CD4-positive, alpha-beta T cell (primary cell): ENCODE measurements around the gene TM2D1. TPM values are rescaled to one million over a fixed set of nuclear protein-coding genes. Genes with fewer than 3 reads are reported as not detected.

Experiments used
- ATAC-seq: fragments of 200-7000 bp; cut with Tn5 transposase; one replicate; pipeline ENCODE4 v1.10.0; 2022; ENCODE audit warnings: mild to moderate bottlenecking; ENCODE audit not compliant: poor library complexity
- CTCF ChIA-PET: fragments of 350-600 bp; sonication (Branson Sonifier 250); formaldehyde crosslinking; loops from one replicate; lab custom pipeline; 2021; ENCODE audit warnings: antibody characterized with exemption, inconsistent platforms; lab: Charles Lee
- POLR2A ChIA-PET: fragments of 350-600 bp; sonication (Branson Sonifier 250); formaldehyde crosslinking; loops from one replicate; lab custom pipeline; 2021; ENCODE audit warnings: antibody characterized with exemption, inconsistent platforms; lab: Charles Lee
- DNase-seq, 14 experiments: peaks; one replicate each; pipeline ENCODE4 v3.0.0-alpha.2; 2013 to 2020; ENCODE audit warnings: mixed read lengths in 2 of 14
- H3K27ac ChIP-seq, 2 donors: one replicate each; pipeline versions ENCODE4 v1.5.1 to v1.7.0; 2013; ENCODE audit warnings: low read length in 2 of 2, low read depth in 1 of 2, mild to moderate bottlenecking in 1 of 2
- H3K27me3 ChIP-seq, 2 experiments: 1 replicate in 1 of 2; 2 replicates in 1 of 2; pipeline versions ENCODE4 v1.6.1 to v1.7.0; 2013; ENCODE audit warnings: low read length in 2 of 2, control low read depth in 1 of 2, mild to moderate bottlenecking in 1 of 2, moderate library complexity in 1 of 2; ENCODE audit not compliant: insufficient read depth in 2 of 2, control insufficient read depth in 1 of 2
- H3K36me3 ChIP-seq: one replicate; pipeline ENCODE4 v1.6.1; 2013; ENCODE audit warnings: low read length, control low read depth; ENCODE audit not compliant: insufficient read depth
- H3K4me1 ChIP-seq: one replicate; pipeline ENCODE4 v1.6.1; 2013; ENCODE audit warnings: low read length, control low read depth; ENCODE audit not compliant: insufficient read depth
- H3K4me3 ChIP-seq: one replicate; pipeline ENCODE4 v1.5.1; 2013; ENCODE audit warnings: mild to moderate bottlenecking, low read length, moderate library complexity
- H3K9me3 ChIP-seq, 2 experiments: 1 replicate in 1 of 2; 2 replicates in 1 of 2; pipeline versions ENCODE4 v1.6.1 to v1.7.0; 2013; ENCODE audit warnings: low read length in 2 of 2, mild to moderate bottlenecking in 2 of 2, control low read depth in 1 of 2, moderate library complexity in 1 of 2; ENCODE audit not compliant: control insufficient read depth in 1 of 2, insufficient read depth in 1 of 2
- H3K27ac Mint-ChIP-seq: one replicate; pipeline ENCODE4 v1.8.0; 2020; ENCODE audit warnings: mixed read lengths
- H3K27me3 Mint-ChIP-seq: one replicate; pipeline ENCODE4 v1.8.0; 2021; ENCODE audit warnings: mixed read lengths
- H3K36me3 Mint-ChIP-seq: one replicate; pipeline ENCODE4 v1.8.0; 2021; ENCODE audit warnings: low read depth, mixed read lengths
- H3K4me1 Mint-ChIP-seq: one replicate; pipeline ENCODE4 v1.8.0; 2021; ENCODE audit warnings: low read depth, mixed read lengths
- H3K4me3 Mint-ChIP-seq: one replicate; pipeline ENCODE4 v1.8.0; 2020; ENCODE audit warnings: mild to moderate bottlenecking, mixed read lengths
- H3K9me3 Mint-ChIP-seq: one replicate; pipeline ENCODE4 v1.8.0; 2020; ENCODE audit warnings: mixed read lengths
- intact Hi-C, 2 experiments: fragments of 100-400 bp; cut with DNase I in 1 of 2; cut with micrococcal nuclease in 1 of 2; formaldehyde crosslinking; loops; one replicate each; pipeline versions ENCODE4 v1.15.1 to v1.9.0; 2023 to 2025; cut with DNase I, micrococcal nuclease
- total RNA-seq, 174 experiments: library from RNA in 2 of 174; stranded (reverse) in 2 of 174; gene quantifications; one replicate each; pipeline ENCODE4 v1.2.3 and lab custom pipeline; 2021 to 2026
- TF ChIP-seq, protein P1 (sequence below): fragments of 200-600 bp; IDR thresholded peaks from one replicate; pipeline ENCODE4 v1.8.0; 2022; ENCODE audit warnings: antibody characterized with exemption, mild to moderate bottlenecking

TM2D1 gene
- total RNA-seq, 2 experiments from 2014 or later = 12.0 to 13.7 TPM

- H3K9me3 Mint-ChIP-seq = no peaks in the 10 kb centered on the region
- Histone ChIP-seq H3K36me3 (no peaks in the 10 kb centered on the region), H3K4me1 (no peaks in the 10 kb centered on the region), H3K27ac (no peak overlapping the region), H3K27me3 (no peaks in the 10 kb centered on the region), H3K4me3 (no peak overlapping the region), H3K9me3 (no peaks in the 10 kb centered on the region)
- intact Hi-C loops = no loop called here
- no peaks in the 10 kb centered on the region for H3K36me3 Mint-ChIP-seq
- TF ChIP-seq, protein P1, sequence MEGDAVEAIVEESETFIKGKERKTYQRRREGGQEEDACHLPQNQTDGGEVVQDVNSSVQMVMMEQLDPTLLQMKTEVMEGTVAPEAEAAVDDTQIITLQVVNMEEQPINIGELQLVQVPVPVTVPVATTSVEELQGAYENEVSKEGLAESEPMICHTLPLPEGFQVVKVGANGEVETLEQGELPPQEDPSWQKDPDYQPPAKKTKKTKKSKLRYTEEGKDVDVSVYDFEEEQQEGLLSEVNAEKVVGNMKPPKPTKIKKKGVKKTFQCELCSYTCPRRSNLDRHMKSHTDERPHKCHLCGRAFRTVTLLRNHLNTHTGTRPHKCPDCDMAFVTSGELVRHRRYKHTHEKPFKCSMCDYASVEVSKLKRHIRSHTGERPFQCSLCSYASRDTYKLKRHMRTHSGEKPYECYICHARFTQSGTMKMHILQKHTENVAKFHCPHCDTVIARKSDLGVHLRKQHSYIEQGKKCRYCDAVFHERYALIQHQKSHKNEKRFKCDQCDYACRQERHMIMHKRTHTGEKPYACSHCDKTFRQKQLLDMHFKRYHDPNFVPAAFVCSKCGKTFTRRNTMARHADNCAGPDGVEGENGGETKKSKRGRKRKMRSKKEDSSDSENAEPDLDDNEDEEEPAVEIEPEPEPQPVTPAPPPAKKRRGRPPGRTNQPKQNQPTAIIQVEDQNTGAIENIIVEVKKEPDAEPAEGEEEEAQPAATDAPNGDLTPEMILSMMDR = no peak
- no peaks in the 10 kb centered on the region for H3K4me1 Mint-ChIP-seq
- no peak overlapping the region for H3K4me3 Mint-ChIP-seq
- ChIA-PET CTCF (no interaction called here), POLR2A (no interaction called here)
- no peaks in the 10 kb centered on the region for H3K27me3 Mint-ChIP-seq
- H3K27ac Mint-ChIP-seq = no peak overlapping the region
- DNase-seq = no peak
- no peak for ATAC-seq
Observed at GRCh38 chr1:61655453-61655852, 69.5 kb downstream of the TM2D1 start.

DNA sequence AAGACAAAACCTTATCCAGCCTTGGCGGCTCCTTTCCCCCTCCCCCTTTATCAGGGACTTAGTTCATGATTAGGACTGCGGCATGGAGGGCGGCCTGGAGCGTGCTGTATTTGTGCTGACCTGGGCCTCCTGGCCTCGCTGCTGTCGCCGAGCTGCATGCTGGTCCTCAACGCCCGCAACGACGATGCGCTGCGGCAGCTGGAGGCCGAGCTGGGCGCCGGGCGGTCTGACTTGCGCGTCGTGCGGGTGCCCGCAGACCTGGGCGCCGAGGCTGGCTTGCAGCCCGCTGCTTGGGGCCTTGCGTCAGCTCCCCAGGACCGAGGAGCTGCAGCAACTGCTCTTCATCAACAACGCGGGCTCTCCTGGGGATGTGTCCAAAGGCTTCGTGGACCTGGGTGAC is 70.9 kb downstream of the TM2D1 start:
- DNase-seq = no peak
- intact Hi-C loops = no loop called here
- H3K4me1 Mint-ChIP-seq = no peaks in the 10 kb centered on the region

GRCh38 chr1:61648983-61649742 is 75.8 kb downstream of the TM2D1 start:
- no peaks in the 10 kb centered on the region for H3K9me3 Mint-ChIP-seq
- no peak for ATAC-seq
- no peak for DNase-seq
- no peak overlapping the region for H3K27ac Mint-ChIP-seq
- Histone ChIP-seq H3K4me1 (no peaks in the 10 kb centered on the region), H3K27me3 (no peaks in the 10 kb centered on the region), H3K36me3 (no peaks in the 10 kb centered on the region), H3K9me3 (no peaks in the 10 kb centered on the region), H3K27ac (no peak overlapping the region), H3K4me3 (no peak overlapping the region)
- ChIA-PET CTCF (interaction anchor here (0.5 kb wide), 1 partner anchor 719 kb away, joined by 4 read pairs; no protein-coding TSS in a partner anchor), POLR2A (no interaction called here)
- intact Hi-C loops = loop anchor here in 1 of 2 experiments (10.0 kb wide), 1 partner anchor 604 kb away; no protein-coding TSS in a partner anchor
- TF ChIP-seq, protein P1 = no peak
- H3K27me3 Mint-ChIP-seq = no peaks in the 10 kb centered on the region
- no peaks in the 10 kb centered on the region for H3K36me3 Mint-ChIP-seq
- no peaks in the 10 kb centered on the region for H3K4me1 Mint-ChIP-seq
- H3K4me3 Mint-ChIP-seq = no peak overlapping the region

More for the DNA sequence above, 70.9 kb downstream of the TM2D1 start:
- TF ChIP-seq, protein P1 = no peak
- no peak overlapping the region for H3K4me3 ChIP-seq
- ChIA-PET POLR2A (no interaction called here), CTCF (no interaction called here)
- no peak for ATAC-seq
- no peaks in the 10 kb centered on the region for H3K36me3 Mint-ChIP-seq
- H3K27ac ChIP-seq = no peak overlapping the region
- H3K27me3 Mint-ChIP-seq = no peaks in the 10 kb centered on the region
- no peak overlapping the region for H3K4me3 Mint-ChIP-seq
- H3K9me3 ChIP-seq = no peaks in the 10 kb centered on the region
- H3K27ac Mint-ChIP-seq = no peak overlapping the region
- H3K4me1 ChIP-seq = no peaks in the 10 kb centered on the region
- H3K36me3 ChIP-seq = no peaks in the 10 kb centered on the region
- H3K27me3 ChIP-seq = no peaks in the 10 kb centered on the region
- no peaks in the 10 kb centered on the region for H3K9me3 Mint-ChIP-seq
